Nephron progenitor cell (in vitro differentiated cells): ENCODE results near the gene TWNK.

ENCODE experiments used
- DNase-seq: peaks from one replicate; pipeline ENCODE4 v3.0.0; 2021
- H3K27ac Mint-ChIP-seq: 2 replicates; pipeline ENCODE4 v1.8.0; 2021; ENCODE audit warnings: mild to moderate bottlenecking, moderate library complexity, mixed read lengths
- H3K27me3 Mint-ChIP-seq: 2 replicates; pipeline ENCODE4 v1.8.0; 2021; ENCODE audit warnings: mild to moderate bottlenecking, low read depth, mixed read lengths; ENCODE audit not compliant: poor library complexity
- H3K36me3 Mint-ChIP-seq: 2 replicates; pipeline ENCODE4 v1.8.0; 2021; ENCODE audit warnings: low read depth, mixed read lengths
- H3K4me1 Mint-ChIP-seq: 2 replicates; pipeline ENCODE4 v1.8.0; 2021; ENCODE audit warnings: mixed read lengths
- H3K4me3 Mint-ChIP-seq: 2 replicates; pipeline ENCODE4 v1.8.0; 2021; ENCODE audit warnings: mild to moderate bottlenecking, moderate library complexity, mixed read lengths
- H3K9me3 Mint-ChIP-seq: 2 replicates; pipeline ENCODE4 v1.8.0; 2021; ENCODE audit warnings: mild to moderate bottlenecking, moderate library complexity, mixed read lengths
- CTCF ChIP-seq: fragments of 200-600 bp; sonication (generic); IDR thresholded peaks from 2 replicates; pipeline ENCODE4 v1.5.0; 2021; ENCODE audit warnings: antibody characterized with exemption

The TWNK gene

GRCh38 chr10:100986952-100987684, at the start of gene TWNK, which contains the start of gene MRPL43:
TWNK (plus strand) TSS chr10:100987543; CDS start chr10:100988211, 668 bp downstream.
MRPL43 (minus strand) TSS chr10:100987497; CDS start chr10:100987443, 54 bp downstream.
- H3K9me3 Mint-ChIP-seq: no peaks in the 10 kb centered on the region
- H3K4me1 Mint-ChIP-seq: peaks cover 40% of the 10 kb centered on the region
- TF ChIP-seq CTCF: no peak
- H3K27ac Mint-ChIP-seq: peak within 1 kb of the TSS; percentile 98
- no peaks in the 10 kb centered on the region for H3K27me3 Mint-ChIP-seq
- peak; percentile 89 for DNase-seq
- peaks cover 29% of the 10 kb centered on the region for H3K36me3 Mint-ChIP-seq
- H3K4me3 Mint-ChIP-seq: peak within 1 kb of the TSS; percentile 97

GRCh38 chr10:100939763-100940344, 47.5 kb upstream of the TWNK start:
- no peaks in the 10 kb centered on the region for H3K9me3 Mint-ChIP-seq
- H3K4me1 Mint-ChIP-seq: no peaks in the 10 kb centered on the region
- peaks cover 69% of the 10 kb centered on the region for H3K36me3 Mint-ChIP-seq
- no peak for DNase-seq
- no peak for TF ChIP-seq CTCF
- H3K27me3 Mint-ChIP-seq: no peaks in the 10 kb centered on the region
- H3K27ac Mint-ChIP-seq: no peak overlapping the region
- no peak overlapping the region for H3K4me3 Mint-ChIP-seq

- H3K4me1 Mint-ChIP-seq: no peaks in the 10 kb centered on the region
- peaks cover 82% of the 10 kb centered on the region for H3K36me3 Mint-ChIP-seq
- H3K27me3 Mint-ChIP-seq: no peaks in the 10 kb centered on the region
- TF ChIP-seq CTCF: no peak
- no peaks in the 10 kb centered on the region for H3K9me3 Mint-ChIP-seq
- DNase-seq: no peak
- no peak overlapping the region for H3K27ac Mint-ChIP-seq
- no peak overlapping the region for H3K4me3 Mint-ChIP-seq
These were observed 45.1 kb upstream of the TWNK start for GRCh38 chr10:100942229-100942628.

DNA sequence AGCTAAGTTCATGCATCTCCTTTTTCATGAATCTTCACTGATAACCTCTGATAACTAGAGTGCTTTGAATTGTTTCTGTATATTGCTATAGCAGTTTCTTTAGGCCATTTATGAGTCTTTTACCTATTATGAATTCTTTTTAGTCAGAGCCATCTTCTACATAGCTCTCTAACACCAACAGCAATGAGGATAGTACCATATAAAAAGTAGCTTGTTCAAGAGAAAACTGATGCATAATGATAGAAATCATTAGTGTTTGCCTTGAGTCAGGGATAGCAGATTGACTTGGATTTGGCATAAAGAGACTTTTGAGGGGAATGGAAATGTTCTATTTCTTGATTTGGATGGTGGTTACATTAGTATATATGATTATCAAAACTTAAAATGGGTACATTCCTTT, 43.8 kb upstream of the TWNK start:
- H3K27ac Mint-ChIP-seq: peak overlapping the region; percentile 83
- TF ChIP-seq CTCF: no peak
- H3K36me3 Mint-ChIP-seq: peaks cover 83% of the 10 kb centered on the region
- DNase-seq: no peak
- no peaks in the 10 kb centered on the region for H3K4me1 Mint-ChIP-seq
- H3K4me3 Mint-ChIP-seq: no peak overlapping the region
- no peaks in the 10 kb centered on the region for H3K27me3 Mint-ChIP-seq
- H3K9me3 Mint-ChIP-seq: no peaks in the 10 kb centered on the region

- Mint-ChIP-seq H3K4me1 (no peaks in the 10 kb centered on the region), H3K27ac (no peak overlapping the region), H3K36me3 (peaks cover 83% of the 10 kb centered on the region), H3K27me3 (no peaks in the 10 kb centered on the region), H3K9me3 (no peaks in the 10 kb centered on the region), H3K4me3 (no peak overlapping the region)
- TF ChIP-seq CTCF: no peak
- no peak for DNase-seq
These were observed 41.6 kb upstream of the TWNK start for GRCh38 chr10:100945754-100946153.
